Heart right ventricle (tissue), 16 donors: ENCODE measurements around the gene GPC5. TPM values are rescaled to one million over a fixed set of nuclear protein-coding genes. Genes with fewer than 3 reads are reported as not detected.

Experiments
- ATAC-seq, 8 donors: fragments of 200-7000 bp; cut with Tn5 transposase; one replicate each; pipeline ENCODE4 v1.9.1; 2020; ENCODE audit warnings: mild to moderate bottlenecking in 8 of 8, moderate library complexity in 8 of 8, moderate number of reproducible peaks in 1 of 8
- DNase-seq, 2 donors: peaks; one replicate each; pipeline ENCODE4 v3.0.0-alpha.2; 2020
- H3K27ac ChIP-seq, 10 donors: fragments of 200-600 bp; sonication (generic) in 2 of 10; one replicate each; pipeline versions ENCODE4 v1.5.0 to v1.8.0; 2020 to 2022; ENCODE audit warnings: mild to moderate bottlenecking in 3 of 10
- H3K27me3 ChIP-seq, 7 donors: fragments of 200-600 bp; one replicate each; pipeline ENCODE4 v1.8.0; 2021 to 2022; ENCODE audit warnings: mild to moderate bottlenecking in 2 of 7
- H3K36me3 ChIP-seq, 9 donors: fragments of 200-600 bp; sonication (generic) in 1 of 9; one replicate each; pipeline versions ENCODE4 v1.5.0 to v1.8.0; 2020 to 2022; ENCODE audit warnings: mild to moderate bottlenecking in 2 of 9
- H3K4me1 ChIP-seq, 9 donors: fragments of 200-600 bp; sonication (generic) in 1 of 9; one replicate each; pipeline versions ENCODE4 v1.5.0 to v1.8.0; 2020 to 2022; ENCODE audit warnings: mild to moderate bottlenecking in 4 of 9
- H3K4me3 ChIP-seq, 10 donors: fragments of 200-600 bp; sonication (generic) in 2 of 10; one replicate each; pipeline versions ENCODE4 v1.5.0 to v1.8.0; 2020 to 2022; ENCODE audit warnings: mild to moderate bottlenecking in 7 of 10, moderate library complexity in 2 of 10
- H3K9me3 ChIP-seq, 11 donors: fragments of 200-600 bp in 10 of 11; sonication (generic) in 2 of 11; one replicate each; pipeline versions ENCODE4 v1.5.0 to v1.8.0; 2013 to 2022; ENCODE audit warnings: mild to moderate bottlenecking in 2 of 11, control low read depth in 1 of 11, moderate library complexity in 1 of 11
- WGBS, 2 donors: extraction: QIAGEN DNeasy Blood & Tissue Kit; methylation state at CpG; one replicate each; pipeline ENCODE4 v1.1.7; 2013; ENCODE audit warnings: inconsistent platforms in 1 of 2; 5-methylcytosine and 5-hydroxymethylcytosine counted together
- intact Hi-C, 10 donors: fragments of 100-400 bp; cut with DNase I; formaldehyde crosslinking; loops; one replicate each; pipeline versions ENCODE4 v1.11.1 to v1.14.2; 2022
- polyA plus RNA-seq, 2 donors: library from polyadenylated mRNA; stranded (reverse); fragments of 200-250 nt; gene quantifications; one replicate each; pipeline ENCODE4 v1.2.3, GENCODE V29; 2013
- total RNA-seq, 10 donors: library from RNA; stranded (reverse); fragmentation: NEBNext Ultra II Directional in 3 of 10; extraction: Animal tissue kit (Norgen Biotek cat#: 25700) in 3 of 10; gene quantifications; one replicate each; pipeline versions ENCODE4 v1.2.1 to v1.2.4, GENCODE V29; 2021 to 2023
- TF ChIP-seq, protein P1 (sequence below), 9 donors: fragments of 200-600 bp; sonication (generic) in 2 of 9; IDR thresholded peaks; one replicate each; pipeline versions ENCODE4 v1.5.0 to v1.8.0; 2021 to 2022; ENCODE audit warnings: antibody characterized with exemption in 9 of 9, mild to moderate bottlenecking in 5 of 9, moderate library complexity in 1 of 9
- donor health status: Arrhythmogenic right ventricular cardiomyopathy.
- donor health status: ischemic (EF 13 %, LVEDD 7.1; RV severe dilation, severe dysfunction).
- donor health status: healthy with polysubstance abuse.
- donor health status: DM: no; HTN: yes; CAD: no.
- donor health status: DM: no; HTN: no; CAD: no.
- donor health status: ischemic (EF 25% LVEDD 6.9; RV normal size, moderate dysfunction).
- donor health status: ischemic (EF 25% LVEDD 5.7; RV mildly dilated, moderate dysfunction).
- donor health status: healthy.
- donor health status: DM: yes; HTN: yes; CAD: no.
- donor health status: Ischemic cardiomyopathy.
- donor health status: ischemic (EF 35%, LVEDD 5.7; RV mildly dilated, moderate dysfunction).
- donor health status: nonischemic (EF 11% LVEDD 7.7; RV severe dilation, severe dysfunction).
- donor health status: DM: yes; HTN: yes; CAD: no.
- donor health status: PGD.
- donor health status: ischemic (EF 29% LVEDD 5.4; RV normal size, mild dysfunction).
- donor health status: nonischemic (EF 23%, LVEDD 6.1; RV moderate dilation, normal function).

Gene GPC5
- total and polyA plus RNA-seq, 12 donors, result 0.01 to 3.5 (median 0.70) TPM; not detected in 1

DNA sequence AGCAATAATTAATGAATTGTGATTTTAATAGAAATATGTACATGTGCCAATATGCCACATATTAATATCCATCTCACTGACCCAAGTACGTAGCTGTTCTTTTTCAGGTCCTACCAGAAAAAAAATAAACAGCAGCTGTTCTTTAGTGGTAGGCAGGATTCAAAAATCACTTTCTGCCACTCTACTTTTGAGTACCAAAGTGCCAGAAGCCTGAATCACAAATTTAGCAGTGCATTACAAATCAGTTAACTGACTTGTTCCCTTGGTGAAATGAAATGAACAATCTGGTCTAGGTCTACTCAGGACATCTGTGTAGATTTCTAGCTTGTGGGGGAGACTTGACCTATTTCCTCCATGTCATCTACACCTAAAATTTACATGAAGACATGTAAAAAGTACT lies 1052.6 kb downstream of the GPC5 start:
- intact Hi-C loops, result no loop called here
- TF ChIP-seq, protein P1, sequence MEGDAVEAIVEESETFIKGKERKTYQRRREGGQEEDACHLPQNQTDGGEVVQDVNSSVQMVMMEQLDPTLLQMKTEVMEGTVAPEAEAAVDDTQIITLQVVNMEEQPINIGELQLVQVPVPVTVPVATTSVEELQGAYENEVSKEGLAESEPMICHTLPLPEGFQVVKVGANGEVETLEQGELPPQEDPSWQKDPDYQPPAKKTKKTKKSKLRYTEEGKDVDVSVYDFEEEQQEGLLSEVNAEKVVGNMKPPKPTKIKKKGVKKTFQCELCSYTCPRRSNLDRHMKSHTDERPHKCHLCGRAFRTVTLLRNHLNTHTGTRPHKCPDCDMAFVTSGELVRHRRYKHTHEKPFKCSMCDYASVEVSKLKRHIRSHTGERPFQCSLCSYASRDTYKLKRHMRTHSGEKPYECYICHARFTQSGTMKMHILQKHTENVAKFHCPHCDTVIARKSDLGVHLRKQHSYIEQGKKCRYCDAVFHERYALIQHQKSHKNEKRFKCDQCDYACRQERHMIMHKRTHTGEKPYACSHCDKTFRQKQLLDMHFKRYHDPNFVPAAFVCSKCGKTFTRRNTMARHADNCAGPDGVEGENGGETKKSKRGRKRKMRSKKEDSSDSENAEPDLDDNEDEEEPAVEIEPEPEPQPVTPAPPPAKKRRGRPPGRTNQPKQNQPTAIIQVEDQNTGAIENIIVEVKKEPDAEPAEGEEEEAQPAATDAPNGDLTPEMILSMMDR (IDR thresholded peaks at IDR 0.05), result no peak

DNA sequence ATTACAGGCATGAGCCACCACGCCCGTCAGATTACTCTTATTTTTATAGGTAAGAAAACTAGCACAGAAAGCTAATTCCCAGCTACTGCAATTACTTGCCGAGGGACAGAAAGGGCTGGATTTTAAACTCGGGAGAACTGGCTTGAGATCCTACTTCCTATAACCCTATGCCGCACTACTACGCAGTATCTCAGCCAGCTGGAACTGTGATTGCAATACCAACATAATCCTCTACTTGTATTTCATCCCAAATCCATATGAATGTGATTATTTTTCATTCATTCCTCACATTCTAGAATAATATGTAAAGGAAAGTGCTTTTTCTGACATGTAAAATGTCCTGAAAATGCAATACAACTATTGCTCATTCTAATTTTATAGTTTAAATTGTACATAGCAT lies 1054.4 kb downstream of the GPC5 start:
- no peak for ATAC-seq
- DNase-seq, result no peak
- H3K27me3 ChIP-seq, result no peaks in the 10 kb centered on the region
- TF ChIP-seq, protein P1 (IDR thresholded peaks at IDR 0.05), result no peak
- no peaks in the 10 kb centered on the region for H3K36me3 ChIP-seq
- H3K4me1 ChIP-seq, result no peaks in the 10 kb centered on the region
- H3K9me3 ChIP-seq, result peaks cover 0 to 3% (median 0%) of the 10 kb centered on the region in 11 donors
- 91 to 93% methylated on average over 6 of the region's 6 CpGs for WGBS, 2 donors
- H3K4me3 ChIP-seq, result no peak overlapping the region
- intact Hi-C loops, result no loop called here
- no peak overlapping the region for H3K27ac ChIP-seq

More for the DNA sequence above, 1052.6 kb downstream of the GPC5 start:
- 81 to 86% methylated on average over 1 of the region's 1 CpG for WGBS, 2 donors
- no peak overlapping the region for H3K27ac ChIP-seq
- no peaks in the 10 kb centered on the region for H3K36me3 ChIP-seq
- no peaks in the 10 kb centered on the region for H3K27me3 ChIP-seq
- H3K4me3 ChIP-seq, result no peak overlapping the region
- ATAC-seq, result no peak
- peaks cover 0 to 3% (median 0%) of the 10 kb centered on the region in 11 donors for H3K9me3 ChIP-seq
- H3K4me1 ChIP-seq, result no peaks in the 10 kb centered on the region
- DNase-seq, result no peak

DNA sequence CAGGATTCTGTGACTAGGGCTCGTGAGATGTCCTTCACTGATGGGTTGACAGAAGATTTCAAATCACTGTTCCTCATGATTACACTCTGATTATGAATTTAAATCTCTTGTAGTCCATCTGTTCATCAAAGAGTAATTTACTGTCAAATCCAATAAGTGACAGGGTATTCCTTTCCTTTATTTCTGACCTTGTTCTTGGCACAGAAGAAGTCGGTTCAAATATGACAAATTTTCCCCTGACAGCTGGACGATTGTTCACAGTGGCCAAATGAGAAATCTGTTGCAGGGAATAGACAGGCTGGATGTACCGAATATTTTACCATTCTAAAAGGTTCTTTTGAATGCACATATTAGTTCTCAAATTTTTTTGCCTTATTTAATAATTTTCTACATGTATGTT lies 1060.9 kb downstream of the GPC5 start:
- Histone ChIP-seq H3K4me1 (no peaks in the 10 kb centered on the region), H3K36me3 (no peaks in the 10 kb centered on the region), H3K27ac (no peak overlapping the region), H3K27me3 (no peaks in the 10 kb centered on the region), H3K4me3 (no peak overlapping the region), H3K9me3 (peaks cover 0 to 2% (median 0%) of the 10 kb centered on the region in 11 donors)
- intact Hi-C loops, result no loop called here
- DNase-seq, result no peak
- TF ChIP-seq, protein P1 (IDR thresholded peaks at IDR 0.05), result no peak
- no peak for ATAC-seq
- WGBS, 2 donors, result 66 to 70% methylated on average over 4 of the region's 4 CpGs

DNA sequence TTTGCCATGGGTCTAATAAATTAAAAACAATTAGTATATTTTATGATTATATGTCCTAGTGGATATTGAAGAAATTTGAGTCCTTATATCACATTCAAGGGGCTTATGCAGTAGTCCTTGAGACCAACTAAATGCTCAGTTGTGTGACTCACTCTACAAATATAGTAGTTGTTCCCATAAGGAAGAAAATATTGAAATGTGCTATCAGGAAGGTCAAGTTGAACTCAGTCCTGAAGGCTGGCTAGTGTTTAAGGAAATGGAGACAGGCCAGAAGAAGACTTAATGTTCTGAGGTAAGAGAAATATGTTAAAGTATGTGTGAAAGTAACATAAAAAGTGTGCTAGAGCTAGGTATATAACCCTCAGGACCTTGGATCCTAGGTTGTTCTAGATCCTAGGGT lies 1062.1 kb downstream of the GPC5 start:
- TF ChIP-seq, protein P1 (IDR thresholded peaks at IDR 0.05), result no peak
- intact Hi-C loops, result no loop called here
- Histone ChIP-seq H3K4me3 (no peak overlapping the region), H3K9me3 (no peaks in the 10 kb centered on the region), H3K27ac (no peak overlapping the region), H3K4me1 (no peaks in the 10 kb centered on the region), H3K36me3 (no peaks in the 10 kb centered on the region), H3K27me3 (no peaks in the 10 kb centered on the region)
- DNase-seq (no peak), ATAC-seq (no peak)
